Stomach (tissue), 9 donors: ENCODE data around the gene FHL2. TPM values are rescaled to one million over a fixed set of nuclear protein-coding genes. Genes with fewer than 3 reads are reported as not detected.

ENCODE experiments used
- DNase-seq, 2 donors: peaks; one replicate each; pipeline versions ENCODE4 v3.0.0 to v3.0.0-alpha.2; 2013 to 2019
- H3K27ac ChIP-seq, 5 donors: fragments of 200-600 bp in 4 of 5; sonication (generic) in 4 of 5; one replicate each; pipeline ENCODE4 v1.5.1; 2013 to 2019; ENCODE audit warnings: mild to moderate bottlenecking in 1 of 5, moderate library complexity in 1 of 5
- H3K27me3 ChIP-seq, 3 donors: fragments of 200-600 bp; sonication (generic); one replicate each; pipeline ENCODE4 v1.5.1; 2017 to 2019; ENCODE audit warnings: mixed run types in 1 of 3
- H3K36me3 ChIP-seq, 4 donors: fragments of 200-600 bp; sonication (generic); 1 replicate in 3 of 4; 2 replicates in 1 of 4; pipeline ENCODE4 v1.5.1; 2016 to 2019
- H3K4me1 ChIP-seq, 4 donors: fragments of 200-600 bp; sonication (generic); one replicate each; pipeline ENCODE4 v1.5.1; 2016 to 2019
- H3K4me3 ChIP-seq, 4 donors: fragments of 200-600 bp; sonication (generic) in 3 of 4; one replicate each; pipeline ENCODE4 v1.5.1; 2016 to 2019; ENCODE audit warnings: mild to moderate bottlenecking in 1 of 4
- H3K9me3 ChIP-seq, 4 donors: fragments of 200-600 bp; sonication (generic); one replicate each; pipeline ENCODE4 v1.5.1; 2016 to 2019
- EP300 ChIP-seq: sonication (generic); formaldehyde crosslinking; IDR thresholded peaks from one replicate; pipeline ENCODE4 v1.6.1; 2017; ENCODE audit warnings: antibody characterized with exemption
- POLR2A ChIP-seq, 4 donors: fragments of 450-650 bp; IDR thresholded peaks; one replicate each; pipeline ENCODE4 v1.6.1; 2016; ENCODE audit warnings: antibody characterized with exemption in 4 of 4, control low read depth in 2 of 4, mild to moderate bottlenecking in 1 of 4, moderate library complexity in 1 of 4
- POLR2AphosphoS5 ChIP-seq, 3 donors: sonication (generic); formaldehyde crosslinking; IDR thresholded peaks; one replicate each; pipeline ENCODE4 v1.6.1; 2016; ENCODE audit warnings: antibody characterized with exemption in 3 of 3
- WGBS, 5 donors: extraction: QIAGEN DNeasy Blood & Tissue Kit in 3 of 5; methylation state at CpG; one replicate each; pipeline versions ENCODE4 v1.1.5 to v1.1.7; 2013 to 2018; 5-methylcytosine and 5-hydroxymethylcytosine counted together
- intact Hi-C: fragments of 100-400 bp; cut with DNase I; formaldehyde crosslinking; loops from one replicate; pipeline ENCODE4 v1.15.1; 2023; ENCODE audit warnings: low total_unique reads
- polyA plus RNA-seq, 3 donors: library from polyadenylated mRNA; stranded (reverse); fragments of 200-250 nt; gene quantifications; one replicate each; pipeline ENCODE4 v1.2.3, GENCODE V29; 2013
- total RNA-seq, 5 donors: library from RNA; depleted of rRNA; stranded (reverse); fragments of >200 nt; gene quantifications; one replicate each; pipeline versions ENCODE4 v1.1.0 to v1.2.3, GENCODE V29; 2014 to 2016
- TF ChIP-seq, protein P1 (sequence below), 7 experiments: fragments of 450-650 bp in 4 of 7; fragments of 200-600 bp in 3 of 7; sonication (generic) in 3 of 7; IDR thresholded peaks; one replicate each; pipeline ENCODE4 v1.5.1; 2016 to 2019; ENCODE audit warnings: antibody characterized with exemption in 7 of 7, control low read depth in 2 of 7, mild to moderate bottlenecking in 1 of 7
- donor health status: healthy with polysubstance abuse.
- donor health status: Bipolar disorder and iron deficiency.
- donor health status: healthy.

Gene FHL2
- total and polyA plus RNA-seq, 8 donors = 42.3 to 240 (median 61.9) TPM

DNA sequence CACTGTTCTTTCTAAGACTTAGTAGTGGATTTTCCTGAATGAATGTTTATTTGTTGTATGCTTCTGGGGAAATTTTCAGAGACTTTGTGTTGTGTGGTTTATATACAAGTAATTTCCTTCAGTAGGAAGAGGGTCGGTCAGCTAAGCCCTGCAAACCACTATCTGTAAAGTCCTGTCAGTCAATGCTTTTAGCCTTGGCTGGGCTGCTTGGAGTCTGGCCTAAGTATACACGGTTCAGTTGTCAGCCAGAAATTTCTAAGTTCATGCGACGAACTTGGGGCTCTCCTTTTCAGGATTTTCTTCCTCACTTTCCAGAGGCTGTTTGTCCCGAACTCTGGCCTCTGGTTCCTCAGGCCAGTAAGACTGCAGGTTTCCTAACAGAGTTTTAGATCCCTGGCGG lies 40.3 kb downstream of the FHL2 start:
- Histone ChIP-seq H3K4me3 (no peak overlapping the region), H3K27me3 (no peaks in the 10 kb centered on the region), H3K4me1 (peaks cover 4 to 17% (median 12%) of the 10 kb centered on the region in 4 donors), H3K36me3 (peaks cover 41 to 94% (median 91%) of the 10 kb centered on the region in 4 donors), H3K9me3 (peaks cover 0 to 15% (median 8%) of the 10 kb centered on the region in 4 donors), H3K27ac (peak overlapping the region in 2 of 5 donors; percentile 25 to 38)
- intact Hi-C loops = no loop called here
- TF ChIP-seq POLR2AphosphoS5 (IDR thresholded peaks at IDR 0.05) = no peak
- TF ChIP-seq, protein P1, sequence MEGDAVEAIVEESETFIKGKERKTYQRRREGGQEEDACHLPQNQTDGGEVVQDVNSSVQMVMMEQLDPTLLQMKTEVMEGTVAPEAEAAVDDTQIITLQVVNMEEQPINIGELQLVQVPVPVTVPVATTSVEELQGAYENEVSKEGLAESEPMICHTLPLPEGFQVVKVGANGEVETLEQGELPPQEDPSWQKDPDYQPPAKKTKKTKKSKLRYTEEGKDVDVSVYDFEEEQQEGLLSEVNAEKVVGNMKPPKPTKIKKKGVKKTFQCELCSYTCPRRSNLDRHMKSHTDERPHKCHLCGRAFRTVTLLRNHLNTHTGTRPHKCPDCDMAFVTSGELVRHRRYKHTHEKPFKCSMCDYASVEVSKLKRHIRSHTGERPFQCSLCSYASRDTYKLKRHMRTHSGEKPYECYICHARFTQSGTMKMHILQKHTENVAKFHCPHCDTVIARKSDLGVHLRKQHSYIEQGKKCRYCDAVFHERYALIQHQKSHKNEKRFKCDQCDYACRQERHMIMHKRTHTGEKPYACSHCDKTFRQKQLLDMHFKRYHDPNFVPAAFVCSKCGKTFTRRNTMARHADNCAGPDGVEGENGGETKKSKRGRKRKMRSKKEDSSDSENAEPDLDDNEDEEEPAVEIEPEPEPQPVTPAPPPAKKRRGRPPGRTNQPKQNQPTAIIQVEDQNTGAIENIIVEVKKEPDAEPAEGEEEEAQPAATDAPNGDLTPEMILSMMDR (IDR thresholded peaks at IDR 0.05) = no peak
- no peak for DNase-seq
- 25 to 49% (median 28%) methylated on average over 6 of the region's 6 CpGs for WGBS, 5 donors

DNA sequence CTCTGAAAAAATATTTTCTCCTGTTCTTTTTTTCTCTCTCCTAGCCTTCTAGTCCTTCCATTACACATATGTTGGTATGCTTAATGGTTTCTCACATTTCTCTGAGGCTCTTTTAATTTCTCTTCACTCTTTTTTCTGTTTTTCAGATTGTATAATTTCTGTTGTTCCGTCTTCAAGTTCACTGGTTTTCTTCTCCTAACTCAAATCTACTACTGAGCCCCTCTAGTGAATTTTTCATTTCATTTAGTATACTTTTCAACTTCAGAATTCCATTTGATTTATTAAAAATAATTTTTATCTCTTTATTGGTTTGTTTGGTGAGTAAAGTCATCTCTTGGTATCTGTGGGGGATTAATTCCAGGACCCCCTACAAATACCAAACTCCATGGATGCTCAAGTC lies 41.7 kb downstream of the FHL2 start:
- peaks cover 4 to 17% (median 12%) of the 10 kb centered on the region in 4 donors for H3K4me1 ChIP-seq
- no peak for TF ChIP-seq EP300
- TF ChIP-seq POLR2AphosphoS5 (IDR thresholded peaks at IDR 0.05) = no peak
- TF ChIP-seq POLR2A (IDR thresholded peaks at IDR 0.05) = no peak
- TF ChIP-seq, protein P1 (IDR thresholded peaks at IDR 0.05) = no peak
- DNase-seq = no peak
- H3K27me3 ChIP-seq = no peaks in the 10 kb centered on the region
- no peak overlapping the region for H3K27ac ChIP-seq
- no peak overlapping the region for H3K4me3 ChIP-seq
- H3K36me3 ChIP-seq = peaks cover 29 to 94% (median 88%) of the 10 kb centered on the region in 4 donors
- 96 to 100% (median 97%) methylated on average over 1 of the region's 1 CpG for WGBS, 5 donors
- H3K9me3 ChIP-seq = peaks cover 0 to 15% (median 8%) of the 10 kb centered on the region in 4 donors
- intact Hi-C loops = no loop called here

DNA sequence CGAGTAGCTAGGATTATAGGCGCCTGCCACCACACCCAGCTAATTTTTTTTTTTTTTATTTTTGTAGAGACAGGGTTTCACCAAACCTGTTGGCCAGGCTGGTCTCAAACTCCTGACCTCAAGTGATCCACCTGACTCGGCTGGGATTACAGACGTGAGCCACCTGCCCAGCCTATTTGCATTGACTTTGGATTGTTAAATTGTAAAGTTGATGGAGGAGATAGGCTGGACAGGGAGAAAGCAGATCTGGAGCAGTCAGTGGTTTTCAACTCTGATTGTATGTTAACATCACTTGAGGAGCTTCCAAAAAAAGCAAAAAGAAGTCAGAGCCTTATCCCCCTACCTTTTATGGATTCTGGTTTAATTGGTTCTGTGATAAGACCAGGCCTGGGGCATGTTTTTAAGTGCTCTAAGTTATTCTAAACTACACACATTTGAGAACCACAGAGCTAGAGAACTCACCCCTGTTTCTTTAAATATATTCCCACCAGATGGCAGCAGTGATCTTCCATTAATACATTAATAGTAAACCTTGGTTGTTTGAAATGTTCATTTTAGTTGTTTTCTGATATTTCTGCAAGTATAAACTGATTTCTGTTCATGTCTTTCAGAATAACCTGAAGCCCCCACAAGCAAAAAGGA lies 54.0 kb downstream of the FHL2 start:
- Histone ChIP-seq H3K4me3 (no peak overlapping the region), H3K27ac (no peak overlapping the region), H3K27me3 (no peaks in the 10 kb centered on the region), H3K9me3 (no peaks in the 10 kb centered on the region), H3K36me3 (peaks cover 51 to 100% (median 98%) of the 10 kb centered on the region in 4 donors), H3K4me1 (peaks cover 0 to 27% (median 8%) of the 10 kb centered on the region in 4 donors)
- intact Hi-C loops = no loop called here
- no peak for TF ChIP-seq POLR2AphosphoS5 (IDR thresholded peaks at IDR 0.05)
- TF ChIP-seq, protein P1 (IDR thresholded peaks at IDR 0.05) = peak in 3 of 7 experiments; percentile 21 to 40 (median 38)
- WGBS, 5 donors = 35 to 69% (median 52%) methylated on average over 4 of the region's 4 CpGs
- peak in 1 of 2 donors; percentile 71 for DNase-seq

DNA sequence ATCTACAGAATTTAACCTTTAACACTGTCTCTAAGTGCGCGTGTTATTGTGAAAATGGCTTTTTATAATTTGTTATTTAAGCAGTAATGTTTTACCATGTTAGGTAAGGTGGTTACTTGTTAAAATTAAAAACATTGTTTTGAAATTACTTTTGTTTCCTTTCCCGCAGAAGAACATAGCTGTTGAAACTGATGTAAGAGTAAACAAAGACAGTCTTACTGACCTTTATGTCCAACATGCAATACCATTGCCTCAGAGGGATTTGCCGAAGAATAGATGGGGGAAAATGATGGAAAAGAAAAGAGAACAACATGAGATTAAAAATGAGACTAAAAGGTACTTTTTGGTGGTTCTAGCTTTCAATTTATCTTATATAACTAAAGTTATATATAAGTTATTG lies 59.4 kb downstream of the FHL2 start:
- no peak for DNase-seq
- no peak overlapping the region for H3K27ac ChIP-seq
- intact Hi-C loops = no loop called here
- no peaks in the 10 kb centered on the region for H3K9me3 ChIP-seq
- no peaks in the 10 kb centered on the region for H3K27me3 ChIP-seq
- H3K4me1 ChIP-seq = peaks cover 21 to 59% (median 35%) of the 10 kb centered on the region in 4 donors
- H3K36me3 ChIP-seq = peaks cover 30 to 52% (median 48%) of the 10 kb centered on the region in 4 donors
- 51 to 63% (median 54%) methylated on average over 4 of the region's 4 CpGs for WGBS, 5 donors
- TF ChIP-seq, protein P1 (IDR thresholded peaks at IDR 0.05) = no peak
- TF ChIP-seq POLR2AphosphoS5 (IDR thresholded peaks at IDR 0.05) (no peak), POLR2A (IDR thresholded peaks at IDR 0.05) (no peak), EP300 (no peak)
- H3K4me3 ChIP-seq = peak overlapping the region in 1 of 4 donors; percentile 94
